ENCODE measurements around the gene THYN1. TPM values are rescaled to one million over a fixed set of nuclear protein-coding genes. Genes with fewer than 3 reads are reported as not detected.

The THYN1 gene
- total RNA-seq, 4 donors from 2014 or later: 37.8 to 62.7 (median 52.3) TPM

GRCh38 chr11:134270250-134270714 lies 17.1 kb upstream of the THYN1 start:
- Histone ChIP-seq H3K27me3 (peaks cover 0 to 16% of the 10 kb centered on the region in 2 donors), H3K4me1 (no peaks in the 10 kb centered on the region), H3K36me3 (peaks cover 0 to 1% (median 0%) of the 10 kb centered on the region in 3 donors), H3K9me3 (no peaks in the 10 kb centered on the region), H3K27ac (no peak overlapping the region), H3K4me3 (no peak overlapping the region)
- TF ChIP-seq POLR2A (IDR thresholded peaks at IDR 0.05) (no peak), CTCF (IDR thresholded peaks at IDR 0.05) (no peak)
- peak in 1 of 3 donors; percentile 22 for DNase-seq

- peaks cover 0 to 18% (median 0%) of the 10 kb centered on the region in 3 donors for H3K36me3 ChIP-seq
- H3K4me3 ChIP-seq: no peak overlapping the region
- TF ChIP-seq POLR2A (IDR thresholded peaks at IDR 0.05) (no peak), CTCF (IDR thresholded peaks at IDR 0.05) (no peak)
- no peaks in the 10 kb centered on the region for H3K9me3 ChIP-seq
- H3K27ac ChIP-seq: no peak overlapping the region
- H3K4me1 ChIP-seq: no peaks in the 10 kb centered on the region
- peaks cover 0 to 4% of the 10 kb centered on the region in 2 donors for H3K27me3 ChIP-seq
- DNase-seq: no peak
Measured at GRCh38 chr11:134267966-134268365, 14.8 kb upstream of the THYN1 start.

GRCh38 chr11:134267461-134267860 lies 14.3 kb upstream of the THYN1 start:
- Histone ChIP-seq H3K4me1 (no peaks in the 10 kb centered on the region), H3K36me3 (peaks cover 0 to 23% (median 0%) of the 10 kb centered on the region in 3 donors), H3K27ac (no peak overlapping the region), H3K4me3 (no peak overlapping the region), H3K27me3 (no peaks in the 10 kb centered on the region), H3K9me3 (no peaks in the 10 kb centered on the region)
- TF ChIP-seq POLR2A (IDR thresholded peaks at IDR 0.05): no peak
- DNase-seq: no peak

GRCh38 chr11:134266841-134267251 lies 13.7 kb upstream of the THYN1 start:
- DNase-seq: no peak

GRCh38 chr11:134266440-134266839 lies 13.3 kb upstream of the THYN1 start:
- Histone ChIP-seq H3K4me1 (no peaks in the 10 kb centered on the region), H3K27me3 (no peaks in the 10 kb centered on the region), H3K27ac (no peak overlapping the region), H3K9me3 (no peaks in the 10 kb centered on the region), H3K36me3 (peaks cover 0 to 34% (median 0%) of the 10 kb centered on the region in 3 donors), H3K4me3 (no peak overlapping the region)
- TF ChIP-seq CTCF (IDR thresholded peaks at IDR 0.05) (no peak), POLR2A (IDR thresholded peaks at IDR 0.05) (no peak)
- no peak for DNase-seq

More at GRCh38 chr11:134266841-134267251, 13.7 kb upstream of the THYN1 start:
- H3K4me3 ChIP-seq: no peak overlapping the region
- TF ChIP-seq CTCF (IDR thresholded peaks at IDR 0.05) (no peak), POLR2A (IDR thresholded peaks at IDR 0.05) (no peak)
- no peak overlapping the region for H3K27ac ChIP-seq
- H3K36me3 ChIP-seq: peaks cover 0 to 30% (median 0%) of the 10 kb centered on the region in 3 donors
- no peaks in the 10 kb centered on the region for H3K9me3 ChIP-seq
- H3K4me1 ChIP-seq: no peaks in the 10 kb centered on the region
- no peaks in the 10 kb centered on the region for H3K27me3 ChIP-seq

GRCh38 chr11:134264966-134265764 lies 12.0 kb upstream of the THYN1 start:
- peaks cover 0 to 46% (median 0%) of the 10 kb centered on the region in 3 donors for H3K36me3 ChIP-seq

More at GRCh38 chr11:134264966-134265764, 12.0 kb upstream of the THYN1 start:
- no peaks in the 10 kb centered on the region for H3K4me1 ChIP-seq
- H3K27me3 ChIP-seq: no peaks in the 10 kb centered on the region
- DNase-seq: no peak
- H3K27ac ChIP-seq: no peak overlapping the region
- no peak overlapping the region for H3K4me3 ChIP-seq
- TF ChIP-seq CTCF (IDR thresholded peaks at IDR 0.05): no peak
- no peaks in the 10 kb centered on the region for H3K9me3 ChIP-seq

All from Peyer's patch (tissue), 4 donors.